HG03039 (cell line): ENCODE measurements around the gene LAMA3.
"Not testable (repeated sequence)": the region's sequence is repeated elsewhere in the genome, so short reads cannot be mapped to it uniquely, and the experiment has no call there.

Source experiments
- ATAC-seq: cut with Tn5 transposase; IDR thresholded peaks from one replicate; pipeline ENCODE4 v1.9.1; 2021; ENCODE audit warnings: mild to moderate bottlenecking, moderate library complexity; ENCODE audit not compliant: unreplicated experiment

Gene LAMA3

GRCh38 chr18:23704806-23705205, 15.6 kb downstream of the LAMA3 start:
- ATAC-seq: no peak

DNA sequence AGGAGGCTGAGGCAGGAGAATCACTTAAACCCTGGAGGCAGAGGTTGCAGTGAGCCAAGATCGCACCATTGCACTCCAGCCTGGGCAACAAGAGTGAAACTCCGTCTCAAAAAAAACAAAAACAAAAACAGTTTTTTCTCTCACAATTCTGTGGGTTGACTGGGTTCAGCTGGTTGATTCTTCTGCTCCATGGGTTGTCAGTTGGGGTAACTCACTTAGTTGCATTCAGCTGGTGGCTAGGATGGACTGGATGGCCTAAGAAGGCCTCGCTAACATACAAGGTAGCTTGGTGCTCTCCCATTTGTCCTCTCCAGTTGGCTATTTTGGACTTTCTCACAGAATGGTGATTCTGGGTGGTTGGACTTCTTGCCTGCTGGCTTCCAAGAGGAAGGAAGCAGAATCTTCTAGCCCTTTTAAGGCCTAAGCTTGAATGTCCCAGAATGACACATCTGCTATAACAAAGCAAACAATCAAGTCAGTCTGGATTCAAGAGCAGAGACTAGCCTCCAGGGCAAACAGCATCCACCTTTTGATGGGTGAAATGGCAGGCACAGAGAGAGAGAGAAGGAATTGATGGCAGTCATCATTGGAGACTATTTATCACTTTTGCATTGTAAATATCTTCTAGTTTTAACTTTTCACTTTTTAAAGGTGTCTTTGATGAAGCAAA, 17.9 kb downstream of the LAMA3 start:
- no peak for ATAC-seq

DNA sequence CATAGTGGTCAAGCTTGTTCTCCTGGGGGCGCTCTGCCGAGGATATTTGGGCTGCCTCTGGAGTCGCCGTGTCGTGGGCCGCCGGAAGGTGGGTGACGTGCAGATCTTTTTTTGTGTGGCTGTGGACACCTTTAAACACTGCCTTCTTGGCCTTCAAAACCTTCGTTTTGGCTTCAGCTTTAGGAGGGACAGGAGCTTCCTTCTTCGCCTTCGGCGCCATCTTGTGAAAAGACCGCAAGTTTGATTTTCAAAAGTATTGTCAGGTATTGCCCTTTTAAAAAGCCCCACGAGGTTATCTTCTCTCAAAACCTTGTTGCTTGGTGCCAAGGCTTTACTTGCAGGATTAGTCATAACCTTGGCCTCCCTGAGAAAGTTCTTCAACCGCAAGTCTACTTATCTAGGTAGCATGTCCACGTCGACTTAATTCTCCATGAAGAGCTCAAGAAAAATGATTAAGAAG, 20.8 kb downstream of the LAMA3 start:
- no peak for ATAC-seq

DNA sequence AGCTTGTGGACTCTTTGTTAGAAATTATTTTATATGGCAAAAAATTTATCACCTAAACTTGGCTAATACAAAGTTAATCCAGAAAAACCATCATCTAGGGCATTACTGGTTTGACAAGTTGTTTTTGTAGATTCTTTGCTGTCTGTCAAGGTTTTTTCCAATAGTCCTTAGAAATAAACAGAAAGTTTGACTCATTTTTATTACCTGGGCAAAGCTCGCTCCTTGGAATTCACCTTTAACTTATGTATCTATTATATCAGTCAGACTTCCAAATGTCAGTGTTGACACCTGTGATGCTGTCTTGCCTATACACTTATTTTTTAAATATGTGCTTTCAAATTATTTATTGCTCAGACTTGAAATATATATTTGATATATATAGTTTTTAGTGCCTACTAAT, 21.7 kb downstream of the LAMA3 start:
- ATAC-seq: no peak

DNA sequence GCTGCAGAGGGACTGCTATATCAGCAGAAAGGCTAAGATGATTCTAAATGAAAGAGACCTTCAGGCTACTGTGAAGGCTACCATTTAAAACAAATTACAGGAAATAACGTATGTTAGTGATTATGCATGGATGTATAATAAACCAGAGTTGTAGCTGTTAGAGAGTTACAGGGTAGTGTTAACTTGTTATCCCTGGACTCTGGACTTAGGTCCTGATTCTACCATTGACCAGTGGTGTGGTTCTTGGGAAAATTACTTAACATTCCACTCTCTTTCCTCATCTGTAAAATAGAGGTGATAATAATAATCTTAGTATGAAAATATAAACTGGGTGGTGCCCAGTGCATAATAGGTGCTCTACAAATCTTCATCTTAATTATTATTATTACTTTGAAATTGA, 22.2 kb downstream of the LAMA3 start:
- no peak for ATAC-seq

GRCh38 chr18:23712445-23712844, 23.2 kb downstream of the LAMA3 start:
- no peak for ATAC-seq

DNA sequence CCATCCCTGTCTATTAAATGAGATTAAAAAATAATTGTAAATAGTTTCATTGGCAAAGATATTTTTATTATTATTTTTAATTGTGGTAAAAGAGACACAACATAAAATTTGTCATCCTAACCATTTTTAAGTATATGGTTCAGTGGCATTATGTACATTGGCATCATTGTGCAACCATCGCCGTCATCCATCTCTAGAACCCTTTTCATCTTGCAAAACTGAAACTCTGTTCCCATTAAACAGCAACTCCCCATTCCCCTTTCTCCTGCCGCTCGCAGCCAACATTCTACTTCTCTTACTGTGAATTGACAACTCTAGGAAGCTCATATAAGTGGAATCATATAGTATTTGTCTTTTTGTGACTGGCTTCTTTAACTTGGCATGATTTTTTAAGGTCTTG, 25.3 kb downstream of the LAMA3 start:
- ATAC-seq: no peak

- not testable (repeated sequence) for ATAC-seq
Observed at GRCh38 chr18:23716079-23716478, 26.8 kb downstream of the LAMA3 start.

- no peak for ATAC-seq
Observed at GRCh38 chr18:23716516-23716915, 27.3 kb downstream of the LAMA3 start.

DNA sequence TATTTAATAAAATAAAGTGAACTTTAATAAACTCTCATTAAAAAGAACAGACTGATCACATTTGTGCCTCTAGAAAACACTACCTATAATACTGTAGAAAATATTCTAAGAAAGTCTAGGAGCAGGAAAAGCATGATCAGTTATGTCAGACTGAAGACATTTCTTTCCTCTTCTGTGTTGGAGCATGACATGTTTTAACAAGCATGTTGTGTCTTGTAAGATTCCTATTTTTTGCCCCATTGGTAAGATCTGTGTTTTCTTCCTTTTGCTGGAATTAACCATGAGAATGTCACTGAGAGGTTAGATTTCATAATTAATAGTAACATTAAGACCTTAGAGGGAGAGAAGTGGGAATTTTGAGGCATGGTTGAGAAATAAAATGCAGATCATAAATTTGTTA, 27.7 kb downstream of the LAMA3 start:
- ATAC-seq: no peak

DNA sequence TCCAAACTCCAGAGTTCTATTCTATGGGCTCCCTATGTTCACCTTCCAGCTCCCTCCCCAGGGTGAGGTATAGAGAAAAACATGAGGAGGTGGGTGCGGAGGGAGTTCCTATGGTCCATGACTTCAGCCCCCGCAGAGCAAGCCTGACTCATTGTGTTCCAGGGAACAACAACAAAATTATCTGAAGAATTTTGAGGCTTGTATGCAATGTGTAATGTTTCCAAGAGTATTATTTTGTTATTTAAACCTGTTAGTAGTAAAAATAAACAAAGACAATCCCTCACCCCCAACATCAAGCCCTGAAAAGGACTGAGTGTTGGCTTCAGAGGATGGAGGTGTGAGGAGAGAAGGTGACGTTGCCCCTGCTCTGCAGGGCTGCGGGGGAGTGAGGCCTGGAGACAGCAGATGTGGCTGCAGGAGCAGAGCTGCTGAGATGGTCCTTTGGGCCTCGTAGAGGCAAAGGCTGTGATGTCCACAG, 29.0 kb downstream of the LAMA3 start:
- ATAC-seq: no peak

GRCh38 chr18:23718731-23719130, 29.5 kb downstream of the LAMA3 start:
- no peak for ATAC-seq

DNA sequence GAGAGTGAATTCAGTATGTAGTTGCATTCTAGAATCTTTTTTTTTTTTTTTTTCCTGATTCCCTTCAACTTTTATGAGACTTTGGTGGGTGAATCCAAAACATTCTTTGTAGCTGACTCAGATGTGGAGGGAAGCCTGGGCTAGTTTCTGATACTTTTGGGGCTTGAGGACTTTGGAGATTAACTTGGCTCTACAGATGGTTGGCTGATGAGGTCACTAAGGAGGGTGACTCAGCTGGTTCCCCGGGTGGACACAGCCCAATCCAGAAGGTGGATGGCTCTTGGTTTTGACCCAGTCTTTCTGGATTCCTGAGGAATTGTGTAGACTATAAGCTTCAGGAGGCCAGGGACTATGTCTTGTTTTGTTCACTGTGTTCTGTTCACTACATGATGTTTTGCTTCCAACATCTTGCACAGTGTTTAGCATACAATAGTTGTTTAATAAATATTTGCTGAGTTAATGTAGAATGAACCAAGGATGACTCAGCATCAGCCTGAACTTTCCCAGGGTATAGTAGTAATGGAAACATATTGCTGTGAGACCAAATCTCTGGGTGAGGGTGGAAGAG, 30.5 kb downstream of the LAMA3 start:
- no peak for ATAC-seq

DNA sequence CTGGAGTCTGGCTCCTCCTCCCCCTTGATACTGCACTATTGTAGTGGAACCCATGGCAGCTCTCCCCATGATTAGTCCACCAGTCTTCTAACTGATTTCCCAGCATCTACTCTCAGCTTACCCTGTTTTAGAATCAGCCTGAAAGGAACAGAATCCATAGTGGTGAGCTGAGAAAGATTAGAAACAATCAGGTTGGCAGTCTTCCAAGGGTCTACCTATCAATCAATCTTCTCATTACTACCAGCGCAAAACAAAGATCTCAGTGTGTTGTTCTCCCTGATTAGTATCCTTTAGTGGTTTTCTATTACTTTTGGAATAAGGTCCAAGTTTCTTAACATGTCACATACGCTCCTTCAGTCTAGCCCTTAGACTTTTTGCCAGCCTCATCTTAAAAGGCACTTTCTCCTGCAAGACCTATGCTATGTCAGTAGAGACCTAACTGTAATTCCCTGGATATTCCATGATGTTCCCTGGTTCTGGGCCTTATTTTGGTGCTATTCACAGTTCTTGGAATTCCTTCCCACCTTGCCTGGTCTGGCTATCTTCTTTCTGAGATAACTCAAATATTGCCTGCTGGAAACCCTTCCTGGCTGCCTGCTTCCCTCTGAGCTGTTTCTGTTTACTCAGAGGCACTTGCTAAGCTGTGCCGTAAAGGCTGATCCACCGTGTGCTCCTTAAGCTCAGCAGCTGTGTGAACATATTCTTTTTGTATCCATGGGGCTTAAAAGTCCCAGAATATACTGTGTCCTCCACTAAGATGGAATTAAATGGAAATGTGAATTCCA, 32.6 kb downstream of the LAMA3 start:
- no peak for ATAC-seq

DNA sequence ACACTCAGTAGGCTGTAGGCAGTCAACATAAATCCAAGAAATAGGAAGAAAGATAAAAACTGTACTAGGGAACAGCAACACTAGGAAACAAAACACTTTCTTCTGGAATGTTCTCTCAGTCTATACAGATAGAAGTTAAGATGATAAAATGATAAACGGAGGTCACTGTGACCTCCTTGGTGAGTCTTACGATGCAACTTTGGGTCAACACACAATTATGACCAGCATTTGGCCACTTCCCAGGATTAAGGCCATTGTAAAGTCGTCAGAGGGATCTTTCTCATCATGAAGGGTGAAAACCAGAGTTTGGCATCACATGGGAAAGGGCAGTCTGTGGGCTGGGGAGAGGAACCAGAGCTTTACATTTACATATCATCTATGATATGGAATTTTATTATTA, 33.4 kb downstream of the LAMA3 start:
- ATAC-seq: no peak

DNA sequence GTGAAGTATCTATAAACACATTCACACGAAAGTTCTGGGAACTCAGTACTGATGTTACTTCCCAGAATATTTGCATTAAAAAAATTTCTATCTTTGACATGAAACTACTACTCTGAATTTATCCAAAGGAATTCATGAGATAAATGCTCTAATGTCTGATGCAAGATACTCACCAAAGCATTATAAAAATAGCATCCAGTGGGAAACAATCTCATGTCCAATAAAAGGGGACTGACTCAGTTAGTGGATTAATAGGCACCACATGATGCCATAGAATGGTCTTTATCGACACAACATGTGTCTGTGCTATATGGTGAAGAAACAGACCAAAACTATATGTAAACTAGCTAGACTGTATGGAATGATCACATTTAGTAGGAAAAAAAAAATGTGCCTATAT, 33.9 kb downstream of the LAMA3 start:
- ATAC-seq: no peak

DNA sequence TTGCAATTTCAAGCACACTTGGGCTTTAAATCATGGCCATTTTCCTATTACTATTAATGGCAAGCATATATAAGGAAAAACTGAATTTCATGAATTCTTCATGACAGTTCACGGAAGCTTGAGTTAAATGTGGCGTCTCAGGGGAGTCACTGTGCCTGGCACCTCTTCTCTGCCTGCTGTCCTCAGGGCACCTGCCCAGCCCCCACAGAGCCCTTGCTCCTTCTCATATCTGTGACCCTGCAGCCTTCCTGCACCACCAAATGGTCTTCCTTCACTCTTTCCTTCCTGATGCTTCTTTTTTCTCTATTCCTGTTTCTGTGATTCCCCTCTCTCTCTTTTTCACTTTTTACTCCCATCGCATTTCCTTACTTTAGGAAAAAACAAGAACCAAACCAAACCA, 35.4 kb downstream of the LAMA3 start:
- ATAC-seq: no peak

DNA sequence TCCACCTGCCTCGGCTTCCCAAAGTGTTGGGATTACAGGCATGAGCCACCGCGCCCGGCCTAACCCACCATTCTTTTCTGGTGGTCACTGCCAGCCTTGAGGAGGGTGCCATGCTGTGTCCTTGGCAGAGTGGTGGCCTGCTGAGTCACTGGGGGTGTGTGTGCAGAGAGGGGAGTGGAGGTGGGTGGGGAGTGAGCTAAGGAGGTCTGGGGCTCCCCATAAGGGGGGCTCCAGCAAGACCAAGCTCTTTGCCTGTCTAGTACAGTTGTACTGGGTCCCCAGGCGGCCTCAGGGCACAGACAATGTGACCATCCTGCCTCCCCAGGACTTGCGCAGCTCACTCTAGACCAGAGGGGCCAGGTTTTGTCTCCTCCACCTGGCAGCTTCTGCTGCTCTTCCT, 36.1 kb downstream of the LAMA3 start:
- no peak for ATAC-seq

- no peak for ATAC-seq
Observed at GRCh38 chr18:23725827-23726661, 36.8 kb downstream of the LAMA3 start.

DNA sequence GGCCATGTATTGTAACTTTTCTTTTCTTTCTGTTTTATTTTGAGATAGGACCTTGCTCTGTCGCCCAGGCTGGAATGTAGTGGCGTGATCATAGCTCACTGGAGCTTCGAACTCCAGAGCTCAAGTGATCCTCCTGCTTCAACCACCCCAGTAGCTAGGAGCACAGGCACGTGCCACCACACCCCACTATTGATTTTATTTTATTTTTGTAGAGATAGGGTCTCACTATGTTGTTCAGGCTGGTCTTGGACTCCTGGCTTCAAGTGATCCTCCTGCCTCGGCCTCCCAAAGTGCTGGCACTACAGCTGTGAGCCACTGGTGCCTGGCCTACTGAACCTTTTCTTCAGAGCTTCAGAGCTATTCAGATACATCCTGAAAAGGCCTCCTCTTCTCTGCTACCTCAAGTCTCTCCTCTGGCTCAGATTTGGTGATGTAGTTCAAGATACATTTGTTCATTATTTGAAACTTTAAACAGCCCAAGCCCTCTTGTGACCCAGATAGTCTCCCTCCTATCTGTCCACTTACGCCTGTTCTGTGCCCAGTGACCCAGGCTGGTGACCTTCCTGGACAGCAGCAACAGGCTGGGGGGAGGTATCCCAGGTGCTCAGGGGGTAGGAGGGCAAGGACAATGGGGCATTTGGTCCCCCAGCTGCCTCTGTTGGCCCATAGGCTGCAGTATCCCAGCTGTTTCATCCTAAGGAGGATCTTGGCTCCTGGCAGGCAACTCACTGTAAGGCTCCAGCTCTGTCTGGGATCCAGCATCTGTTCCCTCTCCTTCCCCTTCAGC, 38.6 kb downstream of the LAMA3 start:
- ATAC-seq: no peak
